HG02973 (cell line): ENCODE measurements around the gene VPS13D.

ENCODE experiments used
- ATAC-seq: cut with Tn5 transposase; IDR thresholded peaks from one replicate; pipeline ENCODE4 v1.9.1; 2021; ENCODE audit warnings: moderate library complexity; ENCODE audit not compliant: unreplicated experiment

The VPS13D gene

DNA sequence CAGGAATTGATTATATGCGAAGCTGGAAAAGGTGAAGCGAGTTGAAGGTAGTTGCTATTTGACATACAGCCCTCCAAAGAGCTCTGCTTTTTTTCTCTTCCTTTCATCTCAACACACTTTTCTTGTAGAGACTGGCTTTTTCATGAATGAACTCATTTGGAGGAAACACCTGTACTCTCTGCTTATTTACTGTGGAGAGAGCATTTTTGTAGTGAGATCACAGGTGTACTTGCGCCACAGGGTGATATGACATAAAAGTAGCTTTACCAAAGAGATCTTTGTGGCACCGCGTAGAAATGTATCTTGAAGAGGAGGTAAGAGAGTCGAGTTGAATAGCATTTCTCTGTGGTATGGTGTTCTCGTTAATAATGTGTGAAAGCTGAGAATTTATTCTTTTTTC, 187.6 kb downstream of the VPS13D start:
- ATAC-seq = no peak

DNA sequence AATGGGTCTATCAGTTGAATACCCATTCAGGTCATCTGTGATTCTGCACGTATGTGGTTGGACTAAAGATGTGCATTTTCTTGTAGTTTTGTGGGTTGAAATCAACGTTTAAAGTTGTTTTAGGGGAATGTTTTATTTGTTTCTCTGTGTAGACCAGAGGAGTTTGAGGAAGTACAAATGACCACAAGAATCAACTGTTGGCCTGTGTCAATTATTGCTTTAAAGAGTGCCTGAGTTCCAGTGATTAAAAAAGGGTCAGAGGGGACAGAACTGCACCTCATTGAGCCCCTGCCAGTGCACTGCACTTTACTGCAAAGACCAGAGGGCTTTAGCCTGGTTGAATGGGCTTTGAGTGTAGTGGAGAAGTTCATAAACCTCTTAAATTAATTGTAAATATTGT, 190.3 kb downstream of the VPS13D start:
- no peak for ATAC-seq

DNA sequence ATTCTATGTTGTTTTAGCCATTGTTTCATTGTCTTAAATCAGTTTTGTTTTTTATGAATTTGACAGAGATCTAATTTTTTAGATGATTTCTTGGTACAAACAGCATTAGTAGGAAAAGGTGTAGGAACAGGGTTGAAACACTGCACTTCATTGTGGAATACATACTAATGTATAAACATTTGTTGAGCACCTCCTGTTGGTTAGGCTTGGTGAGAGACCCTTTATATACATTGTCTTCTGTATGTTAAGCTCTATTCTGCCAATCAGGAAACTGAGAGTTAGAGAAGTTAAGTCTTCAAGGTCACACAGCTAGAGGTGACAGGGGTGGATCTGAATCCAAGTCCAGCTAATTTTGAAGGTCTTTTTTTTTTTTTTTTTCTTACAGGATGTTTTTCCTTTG, 192.7 kb downstream of the VPS13D start:
- no peak for ATAC-seq

DNA sequence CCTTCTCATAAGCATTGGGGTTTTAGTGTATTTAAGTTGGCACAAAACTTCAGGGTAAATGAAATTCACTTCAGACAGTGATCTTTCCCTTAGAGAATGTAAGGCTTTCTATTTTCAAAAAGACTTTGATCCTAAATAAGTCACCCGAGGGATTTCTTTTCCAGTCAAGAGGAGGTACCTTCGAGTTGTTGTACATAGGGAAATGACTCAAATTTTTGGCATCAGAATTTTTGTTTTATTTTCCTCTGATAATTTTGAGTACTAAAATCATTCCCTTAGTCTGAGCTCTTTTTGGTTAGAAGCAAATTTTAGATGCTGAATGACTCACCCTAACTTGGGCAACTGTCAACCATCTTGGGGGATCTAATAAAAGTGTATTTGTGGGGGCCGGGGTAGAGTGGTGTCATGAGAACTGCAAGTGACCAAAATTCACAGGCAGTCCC, 194.3 kb downstream of the VPS13D start:
- no peak for ATAC-seq

DNA sequence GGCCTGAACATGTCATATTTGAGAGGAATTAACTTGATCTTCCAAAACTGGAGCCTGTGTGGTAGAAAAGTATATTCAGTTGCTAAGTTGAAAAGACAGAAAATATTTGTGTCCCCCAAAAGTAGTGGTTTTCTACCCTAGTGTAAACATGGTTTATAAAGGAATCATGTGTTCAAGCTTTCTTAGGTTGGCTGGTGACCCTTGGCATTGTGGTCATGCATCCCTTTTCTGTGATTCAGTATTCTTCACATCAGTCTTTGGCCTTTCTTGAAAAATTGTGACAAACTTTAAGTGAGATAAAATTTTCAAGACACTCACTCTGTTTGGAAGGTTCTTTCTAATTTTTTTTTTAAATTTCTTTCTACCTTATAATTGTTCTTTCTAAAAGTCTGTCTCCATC, 195.0 kb downstream of the VPS13D start:
- ATAC-seq = no peak

DNA sequence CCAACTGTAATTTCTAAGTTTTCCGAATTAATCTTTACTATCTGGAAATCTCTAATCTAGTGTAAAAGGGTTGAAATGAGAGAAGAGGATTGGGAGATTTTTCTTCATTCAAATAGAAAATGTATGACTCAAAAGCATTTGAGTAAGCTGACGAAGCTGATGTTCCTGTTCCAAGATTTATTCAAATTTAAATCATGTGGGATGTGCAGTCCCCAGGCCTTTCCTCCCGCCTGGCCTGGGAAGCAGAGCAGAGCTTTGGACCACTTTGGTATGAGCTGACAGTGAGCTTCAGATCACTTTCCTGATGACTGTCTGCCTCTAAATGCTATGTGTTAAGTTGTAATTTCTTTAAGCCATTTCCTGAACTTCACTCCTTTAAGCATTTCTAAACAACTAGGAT, 196.2 kb downstream of the VPS13D start:
- ATAC-seq = no peak

DNA sequence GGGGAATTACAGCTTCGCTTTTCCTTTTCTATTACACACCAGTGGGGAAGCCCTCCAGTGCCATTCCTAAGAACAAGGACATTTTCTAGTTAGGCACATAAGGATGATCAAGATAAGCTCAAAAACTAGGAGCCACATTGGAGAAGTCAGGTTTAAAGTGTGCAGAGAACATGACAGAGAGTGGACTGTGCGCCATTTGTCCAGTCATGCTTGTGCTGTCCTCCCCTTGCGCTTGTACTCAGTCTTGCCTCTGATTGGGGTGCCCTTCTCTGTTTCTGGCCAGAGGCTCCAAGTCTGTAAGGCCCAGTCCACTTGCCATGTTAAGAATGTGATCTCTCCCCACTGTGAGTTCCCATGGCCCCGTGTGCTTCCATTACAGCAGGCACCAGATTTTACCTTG, 198.5 kb downstream of the VPS13D start:
- ATAC-seq = no peak

DNA sequence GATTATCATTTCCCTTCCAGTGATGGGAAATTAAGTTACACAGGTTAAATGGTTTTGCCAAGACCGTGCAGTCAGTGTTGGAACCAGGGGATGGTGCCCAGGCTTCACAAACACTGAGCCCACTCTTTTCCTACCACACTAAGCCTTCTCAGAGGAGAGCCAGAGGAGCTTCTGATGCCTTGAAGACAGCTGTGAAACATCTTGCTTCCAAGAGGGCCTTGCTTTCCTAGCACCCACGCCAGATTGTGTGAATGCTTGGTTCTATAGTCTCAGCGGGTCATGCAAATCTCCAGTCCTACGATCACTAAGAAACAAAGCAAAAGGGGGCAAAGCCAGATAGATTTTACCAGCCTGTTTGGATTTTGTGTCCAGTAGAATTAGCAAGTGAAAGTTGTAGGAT, 200.7 kb downstream of the VPS13D start:
- ATAC-seq = no peak

DNA sequence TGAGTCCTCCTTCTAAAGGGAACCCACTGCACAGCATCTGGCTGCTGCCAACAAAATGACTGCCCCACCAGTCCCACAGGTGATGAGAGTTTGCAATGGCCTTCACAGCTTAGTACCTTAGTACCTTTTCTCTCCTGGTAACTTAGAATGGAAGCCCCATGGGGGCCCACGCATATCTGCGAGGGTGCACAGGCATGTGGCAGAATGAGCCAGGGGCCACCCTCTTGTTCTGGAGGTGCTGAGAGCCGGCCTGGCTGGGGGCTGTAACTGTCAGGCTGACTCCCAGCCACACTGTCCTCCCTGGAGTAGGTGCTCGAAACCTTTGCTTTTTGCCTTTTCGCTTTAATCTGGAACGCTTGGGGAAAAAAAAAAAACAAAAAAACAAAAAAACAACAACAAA, 203.1 kb downstream of the VPS13D start:
- ATAC-seq = no peak

DNA sequence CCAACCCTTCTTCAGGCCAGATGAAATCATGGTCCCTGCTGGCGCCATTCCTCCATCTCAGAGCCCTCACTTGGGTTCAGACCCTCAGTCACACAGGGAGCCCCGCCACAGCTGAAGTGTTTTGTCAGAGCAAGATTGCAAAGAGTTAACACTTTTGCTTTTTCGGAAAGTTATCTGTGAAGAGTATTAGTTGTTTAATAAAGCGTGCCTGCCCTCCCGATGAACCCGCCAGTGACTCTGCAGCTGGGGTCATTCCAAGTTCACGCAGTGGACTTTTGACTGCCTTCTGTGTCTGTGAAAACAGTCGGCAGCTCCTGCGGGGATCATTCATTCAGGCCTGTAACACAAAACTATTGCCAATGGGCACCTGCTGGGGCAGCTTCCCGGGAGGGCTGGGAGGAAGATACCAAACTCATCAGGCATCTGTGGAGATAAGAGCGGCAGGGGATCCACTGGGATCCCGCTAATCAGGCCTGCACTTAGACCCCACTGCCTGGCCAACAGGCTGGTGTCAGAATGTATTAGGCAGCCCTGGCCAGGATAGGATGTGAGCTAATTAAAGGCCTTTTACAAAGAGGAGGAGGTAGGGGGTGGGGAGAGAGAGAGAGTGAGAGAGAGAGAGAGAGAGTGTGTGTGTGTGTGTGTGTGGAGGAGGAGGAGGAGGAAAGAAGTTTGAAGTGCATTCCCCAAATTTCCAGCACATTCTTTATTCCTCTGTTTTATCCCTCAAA, 203.7 kb downstream of the VPS13D start:
- no peak for ATAC-seq

DNA sequence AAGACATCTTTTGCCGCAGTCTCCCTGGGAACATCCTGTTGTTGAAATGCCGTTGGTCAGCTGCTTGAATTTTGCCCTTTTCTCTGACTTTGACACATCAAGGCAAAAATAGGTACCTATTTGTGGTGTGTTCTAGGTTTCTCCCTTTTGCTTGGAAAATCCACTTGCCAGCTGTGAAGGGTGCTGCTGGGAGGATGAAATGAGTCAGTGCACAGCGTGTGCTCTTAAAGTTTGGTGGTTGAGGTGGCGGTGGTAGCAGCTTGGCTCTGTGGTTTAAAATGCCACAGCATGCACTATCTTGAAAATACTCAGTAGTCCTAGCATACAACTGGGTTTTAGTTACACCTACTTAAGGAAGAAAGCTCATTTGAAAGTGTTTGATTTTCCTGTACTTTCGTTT, 204.3 kb downstream of the VPS13D start:
- ATAC-seq = peak; percentile 38

DNA sequence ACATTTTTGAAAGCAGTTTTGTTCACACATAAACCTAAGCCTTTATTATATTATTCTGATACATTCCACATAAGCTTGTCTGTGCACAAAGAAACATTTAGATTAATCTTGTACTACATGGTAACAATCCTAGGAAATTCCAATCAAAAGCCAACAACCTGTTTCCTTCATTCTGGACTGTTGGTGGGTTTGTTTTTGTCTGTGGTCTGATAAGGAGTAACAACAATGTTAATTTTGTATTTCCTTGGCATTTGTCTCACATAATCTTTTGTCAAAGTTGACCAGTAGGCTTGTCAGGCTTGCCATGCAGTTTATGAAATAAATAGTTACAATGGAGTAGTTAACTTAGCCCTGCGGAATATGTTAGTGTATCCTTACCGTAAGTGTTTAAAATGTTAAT, 204.9 kb downstream of the VPS13D start:
- no peak for ATAC-seq

DNA sequence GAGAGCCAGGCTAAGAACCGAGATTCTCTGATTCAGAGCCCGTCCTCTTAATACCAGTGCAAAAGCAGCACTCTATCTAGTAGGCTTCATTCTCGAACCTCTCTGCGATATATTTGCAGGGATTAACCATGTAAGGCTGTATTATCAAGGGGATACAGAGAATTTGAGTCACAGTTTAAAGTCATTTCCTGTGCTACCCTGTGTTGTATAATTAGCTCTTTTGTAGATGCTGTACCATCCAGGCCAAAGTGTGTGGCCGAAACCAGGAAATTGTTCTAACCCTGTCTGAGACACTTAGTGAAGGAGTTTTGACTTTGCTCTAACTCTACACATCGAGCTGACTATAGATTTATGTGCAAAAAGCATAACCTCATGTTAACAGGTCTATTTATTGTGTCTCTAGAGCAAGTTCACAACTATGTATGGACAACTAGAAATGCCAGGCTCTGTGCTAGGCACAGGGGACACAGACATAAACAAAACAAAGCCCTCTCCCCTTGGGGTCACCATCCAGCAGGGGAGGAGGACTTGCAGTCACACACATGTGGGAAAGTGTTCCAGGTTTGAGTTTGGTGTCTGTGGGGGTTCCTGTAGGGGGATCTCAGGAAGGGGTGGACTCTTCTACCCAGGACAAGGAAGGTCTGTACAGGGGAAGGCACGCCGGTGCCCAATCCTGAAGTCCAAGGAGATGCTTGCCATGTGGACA, 206.0 kb downstream of the VPS13D start:
- ATAC-seq = peak; percentile 73

DNA sequence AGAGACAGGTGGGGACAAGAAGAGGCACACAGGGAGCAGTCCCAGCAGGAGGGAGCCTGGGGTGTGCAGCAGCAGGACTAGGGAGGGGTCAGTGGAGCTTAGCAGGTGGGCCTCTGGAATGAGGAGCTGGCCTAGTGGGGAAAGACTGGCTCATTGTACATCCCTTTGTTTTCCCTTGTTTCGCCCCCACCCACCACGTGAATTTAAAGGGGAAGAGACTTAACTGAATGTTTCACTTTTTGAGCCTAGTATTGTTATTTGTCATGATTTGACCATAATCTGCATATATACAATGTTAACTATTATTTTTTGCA, 206.5 kb downstream of the VPS13D start:
- ATAC-seq = no peak

DNA sequence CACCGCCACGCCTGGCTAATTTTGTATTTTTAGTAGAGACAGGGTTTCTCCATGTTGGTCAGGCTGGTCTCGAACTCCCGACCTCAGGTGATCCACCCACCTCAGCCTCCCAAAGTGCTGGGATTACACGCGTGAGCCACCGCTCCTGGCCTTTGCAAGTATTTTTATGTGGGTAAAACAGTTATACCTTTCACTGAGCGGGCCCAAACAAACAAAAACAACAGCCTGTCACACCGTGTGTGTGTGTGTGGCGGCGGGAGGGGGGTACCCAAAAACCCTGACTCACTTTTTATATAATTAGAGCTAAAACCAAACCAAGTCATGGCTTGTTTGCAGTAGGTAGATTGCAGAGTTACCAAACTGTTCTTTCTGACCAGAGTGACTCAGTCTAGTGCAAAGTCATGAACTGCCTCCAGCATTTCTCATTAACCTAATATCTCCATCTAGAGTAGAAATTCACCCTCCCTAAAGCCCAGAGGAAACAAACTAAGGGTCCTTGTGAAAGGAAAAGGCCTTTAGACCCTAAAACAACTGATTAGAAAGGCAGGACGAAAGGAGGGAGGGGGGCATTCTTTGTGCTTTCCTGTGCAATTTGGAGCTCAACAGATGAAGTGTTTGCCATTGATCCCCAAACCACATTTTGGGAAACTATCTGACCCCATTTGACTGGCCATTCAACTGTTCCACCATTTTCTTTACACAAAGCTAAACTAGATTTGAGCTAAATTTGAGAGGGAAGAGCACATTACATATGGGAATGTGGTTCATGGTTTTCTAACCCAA, 207.2 kb downstream of the VPS13D start:
- ATAC-seq = no peak

DNA sequence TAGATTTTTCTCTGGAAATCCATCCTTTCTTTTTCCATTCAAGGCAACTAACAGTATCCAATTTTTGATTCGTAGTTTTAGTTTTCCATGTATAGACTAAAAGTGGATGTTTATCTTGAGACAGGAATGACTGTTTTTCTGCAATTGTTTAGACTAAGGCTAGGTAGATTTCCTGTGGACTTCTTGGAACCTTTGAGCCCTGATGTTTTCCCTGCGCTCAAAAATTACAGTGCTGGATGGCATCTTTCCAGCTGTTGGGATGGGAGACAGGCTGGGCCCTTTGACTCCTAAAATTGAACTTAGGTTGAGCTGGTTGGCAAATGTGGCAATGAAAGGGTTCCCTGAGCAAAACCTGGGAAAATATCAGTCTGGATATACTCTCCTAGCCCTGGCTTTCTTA, 207.8 kb downstream of the VPS13D start:
- no peak for ATAC-seq

DNA sequence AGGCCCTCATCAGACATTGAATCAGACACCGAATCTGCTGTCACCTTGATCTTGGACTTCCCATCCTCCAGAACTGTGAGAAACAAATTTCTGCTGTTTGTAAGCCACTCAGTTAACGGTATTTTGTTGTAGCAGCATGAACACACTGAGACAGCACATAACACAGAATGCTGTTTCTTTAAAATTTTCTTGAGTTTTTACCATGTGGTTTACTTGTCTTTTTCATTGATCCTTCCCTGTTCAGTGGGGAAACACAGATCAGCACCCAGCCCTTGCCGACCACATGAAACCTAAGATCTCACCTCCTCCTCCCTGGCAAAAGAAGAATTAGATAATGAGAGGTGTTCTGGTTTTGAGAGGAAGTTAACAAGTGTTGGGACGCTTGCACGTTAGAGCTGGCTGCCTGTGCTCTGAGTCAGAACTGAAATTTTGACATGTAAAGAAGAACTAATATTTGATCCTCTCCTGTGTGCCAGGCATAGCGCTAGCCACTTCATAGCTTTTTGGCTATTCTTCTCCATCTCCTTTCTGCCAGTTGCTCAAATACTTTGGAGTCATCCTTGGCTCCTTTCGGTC, 208.6 kb downstream of the VPS13D start:
- ATAC-seq = peak; percentile 38

DNA sequence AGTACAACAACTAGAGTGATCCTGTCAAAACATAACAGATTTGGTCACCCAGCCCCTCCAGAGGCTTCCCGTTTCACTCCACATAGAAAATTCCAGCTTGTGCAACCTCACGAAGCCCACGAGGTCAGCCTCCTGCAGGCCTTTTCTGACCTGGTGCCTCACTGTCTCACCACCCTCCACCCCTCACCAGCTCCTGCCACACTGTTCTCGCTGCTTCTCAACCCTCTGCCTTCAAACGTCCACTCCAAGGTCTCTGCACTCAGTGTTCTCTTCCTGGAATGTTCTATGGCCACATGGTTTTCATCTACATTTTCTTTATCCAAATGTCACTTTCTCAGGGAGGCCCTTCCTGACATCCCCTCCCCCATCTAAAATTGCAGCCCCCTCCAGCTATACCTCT, 209.2 kb downstream of the VPS13D start:
- no peak for ATAC-seq

DNA sequence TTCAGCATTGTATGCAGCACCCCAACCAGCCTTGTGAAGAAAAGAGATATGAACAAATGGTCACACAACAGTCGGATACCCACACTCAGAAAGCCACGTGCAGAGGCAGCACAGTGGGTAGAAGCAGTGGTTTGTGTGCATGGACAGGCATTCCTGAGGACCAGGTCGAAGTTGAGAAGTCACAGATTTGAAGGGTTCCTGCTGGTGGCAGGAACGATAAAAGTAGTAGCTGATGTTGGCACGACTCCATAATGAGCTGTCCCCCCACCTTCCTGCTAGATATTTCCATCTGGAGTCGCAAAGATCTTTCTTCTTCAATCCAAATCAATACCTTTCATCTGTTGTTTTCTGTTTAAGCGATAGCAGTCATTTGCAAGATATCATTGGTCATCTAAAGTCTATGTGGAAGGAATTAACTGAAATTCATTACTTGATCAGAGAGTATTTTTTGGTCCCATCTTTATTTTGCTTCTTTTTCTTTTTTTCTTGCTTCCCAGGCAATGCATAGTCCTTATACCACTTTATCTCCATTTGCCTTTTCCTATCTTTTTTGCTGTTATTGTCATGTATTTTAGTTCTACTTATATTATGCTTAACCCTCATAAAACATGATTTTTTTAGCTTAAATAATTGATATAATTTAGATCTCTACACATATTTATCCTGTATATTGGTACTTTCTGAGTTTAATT, 211.7 kb downstream of the VPS13D start:
- ATAC-seq = no peak

DNA sequence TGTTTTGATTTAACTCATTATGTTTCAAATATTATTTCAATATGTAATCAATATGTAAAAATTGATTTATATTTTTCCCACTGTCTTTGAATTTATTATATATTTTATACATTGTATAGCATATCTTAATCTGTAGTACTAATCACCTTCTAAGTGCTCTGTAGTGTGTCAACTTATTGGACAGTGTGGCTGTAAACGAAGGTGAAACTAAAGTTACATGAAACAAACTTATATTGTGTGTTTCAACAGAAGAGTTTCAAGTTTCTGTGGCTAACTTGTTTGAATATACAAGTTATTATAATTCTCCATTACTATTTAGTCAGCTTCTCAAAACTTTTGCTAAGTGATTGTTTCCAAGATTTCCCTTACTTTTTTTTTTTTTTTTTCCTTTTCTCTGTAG, 212.4 kb downstream of the VPS13D start:
- ATAC-seq = no peak

DNA sequence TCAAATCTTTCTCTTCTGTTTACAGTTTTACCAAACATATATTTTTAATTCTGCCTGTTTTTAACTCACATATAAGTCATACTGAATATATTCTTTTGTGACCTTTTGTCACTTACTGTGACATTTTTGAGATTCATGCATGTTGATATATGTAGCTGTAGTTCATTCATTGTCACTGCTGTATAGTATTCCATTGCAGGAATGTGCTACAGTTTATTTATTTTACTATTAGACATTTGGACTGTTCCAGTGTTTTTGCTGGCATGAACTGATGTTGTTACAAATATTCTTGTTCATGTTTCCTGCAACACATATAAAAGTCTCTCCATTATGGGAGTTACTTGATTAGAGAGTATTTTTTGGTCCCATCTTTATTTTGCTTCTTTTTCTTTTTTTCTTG, 213.3 kb downstream of the VPS13D start:
- ATAC-seq = no peak
